Body of pancreas (tissue), 4 donors: ENCODE results near the gene KDM2A. TPM values are rescaled to one million over a fixed set of nuclear protein-coding genes. Genes with fewer than 3 reads are reported as not detected.
A peak's percentile ranks its signal among the peaks of the same experiment; 100 is the strongest.

Source experiments
- ATAC-seq: fragments of 150-250 bp; one replicate; pipeline ENCODE4 v1.9.1; 2016
- DNase-seq, 4 donors: peaks; one replicate each; pipeline ENCODE4 v3.0.0-alpha.2; 2019
- H3K27ac ChIP-seq, 4 donors: fragments of 200-600 bp; sonication (generic); 1 replicate in 3 of 4; 2 replicates in 1 of 4; pipeline versions ENCODE4 v1.5.1 to v1.6.1; 2016 to 2019; ENCODE audit warnings: mild to moderate bottlenecking in 1 of 4, mixed read lengths in 1 of 4, moderate library complexity in 1 of 4
- H3K27me3 ChIP-seq, 2 donors: fragments of 200-600 bp; sonication (generic); one replicate each; pipeline ENCODE4 v1.6.0; 2016; ENCODE audit warnings: mild to moderate bottlenecking in 1 of 2
- H3K36me3 ChIP-seq, 2 donors: fragments of 200-600 bp; sonication (generic); replicated peaks in 1 of 2; 2 replicates each; pipeline ENCODE4 v1.5.1; 2016; ENCODE audit warnings: low read depth in 2 of 2; ENCODE audit not compliant: insufficient read depth in 1 of 2
- H3K4me1 ChIP-seq: fragments of 200-600 bp; sonication (generic); one replicate; pipeline ENCODE4 v1.6.0; 2016
- H3K4me3 ChIP-seq, 2 donors: fragments of 200-600 bp; sonication (generic); 1 replicate in 1 of 2; 2 replicates in 1 of 2; pipeline ENCODE4 v1.5.1; 2016 to 2019
- H3K9me3 ChIP-seq, 3 donors: fragments of 200-600 bp; sonication (generic); 1 replicate in 2 of 3; 2 replicates in 1 of 3; pipeline ENCODE4 v1.5.1; 2016
- POLR2A ChIP-seq, 3 donors: fragments of 450-650 bp; IDR thresholded peaks; one replicate each; pipeline ENCODE4 v1.6.1; 2016; ENCODE audit warnings: antibody characterized with exemption in 3 of 3, mild to moderate bottlenecking in 2 of 3
- WGBS, 2 donors: methylation state at CpG; one replicate each; pipeline ENCODE4 v1.1.5; 2017; 5-methylcytosine and 5-hydroxymethylcytosine counted together
- intact Hi-C: fragments of 100-400 bp; cut with DNase I; formaldehyde crosslinking; loops from one replicate; pipeline ENCODE4 v1.15.1; 2023
- total RNA-seq, 2 donors: library from RNA; depleted of rRNA; stranded (reverse); fragments of >200 nt; gene quantifications; one replicate each; pipeline ENCODE4 v1.1.0, GENCODE V29; 2016
- TF ChIP-seq, protein P1 (sequence below), 7 experiments: fragments of 450-650 bp in 4 of 7; fragments of 200-600 bp in 3 of 7; sonication (generic) in 3 of 7; IDR thresholded peaks; one replicate each; pipeline ENCODE4 v1.5.1; 2016 to 2019; ENCODE audit warnings: antibody characterized with exemption in 7 of 7

Gene KDM2A
- total RNA-seq, 2 donors from 2014 or later: 26.5 to 29.0 TPM

- intact Hi-C loops: no loop called here
- DNase-seq (peak in 2 of 4 donors; percentile 27 to 35), ATAC-seq (peak; percentile 25)
- no peak overlapping the region for H3K4me3 ChIP-seq
- no peaks in the 10 kb centered on the region for H3K9me3 ChIP-seq
- H3K27me3 ChIP-seq: no peaks in the 10 kb centered on the region
- WGBS, 2 donors: 59 to 62% methylated on average over 6 of the region's 6 CpGs
- TF ChIP-seq, protein P1, sequence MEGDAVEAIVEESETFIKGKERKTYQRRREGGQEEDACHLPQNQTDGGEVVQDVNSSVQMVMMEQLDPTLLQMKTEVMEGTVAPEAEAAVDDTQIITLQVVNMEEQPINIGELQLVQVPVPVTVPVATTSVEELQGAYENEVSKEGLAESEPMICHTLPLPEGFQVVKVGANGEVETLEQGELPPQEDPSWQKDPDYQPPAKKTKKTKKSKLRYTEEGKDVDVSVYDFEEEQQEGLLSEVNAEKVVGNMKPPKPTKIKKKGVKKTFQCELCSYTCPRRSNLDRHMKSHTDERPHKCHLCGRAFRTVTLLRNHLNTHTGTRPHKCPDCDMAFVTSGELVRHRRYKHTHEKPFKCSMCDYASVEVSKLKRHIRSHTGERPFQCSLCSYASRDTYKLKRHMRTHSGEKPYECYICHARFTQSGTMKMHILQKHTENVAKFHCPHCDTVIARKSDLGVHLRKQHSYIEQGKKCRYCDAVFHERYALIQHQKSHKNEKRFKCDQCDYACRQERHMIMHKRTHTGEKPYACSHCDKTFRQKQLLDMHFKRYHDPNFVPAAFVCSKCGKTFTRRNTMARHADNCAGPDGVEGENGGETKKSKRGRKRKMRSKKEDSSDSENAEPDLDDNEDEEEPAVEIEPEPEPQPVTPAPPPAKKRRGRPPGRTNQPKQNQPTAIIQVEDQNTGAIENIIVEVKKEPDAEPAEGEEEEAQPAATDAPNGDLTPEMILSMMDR (IDR thresholded peaks at IDR 0.05): no peak
- no peak for TF ChIP-seq POLR2A (IDR thresholded peaks at IDR 0.05)
- H3K36me3 ChIP-seq: no peaks in the 10 kb centered on the region
- H3K27ac ChIP-seq: no peak overlapping the region
- H3K4me1 ChIP-seq: peaks cover 10% of the 10 kb centered on the region
Measured at GRCh38 chr11:67076202-67076601, 42.9 kb upstream of the KDM2A start.

DNA sequence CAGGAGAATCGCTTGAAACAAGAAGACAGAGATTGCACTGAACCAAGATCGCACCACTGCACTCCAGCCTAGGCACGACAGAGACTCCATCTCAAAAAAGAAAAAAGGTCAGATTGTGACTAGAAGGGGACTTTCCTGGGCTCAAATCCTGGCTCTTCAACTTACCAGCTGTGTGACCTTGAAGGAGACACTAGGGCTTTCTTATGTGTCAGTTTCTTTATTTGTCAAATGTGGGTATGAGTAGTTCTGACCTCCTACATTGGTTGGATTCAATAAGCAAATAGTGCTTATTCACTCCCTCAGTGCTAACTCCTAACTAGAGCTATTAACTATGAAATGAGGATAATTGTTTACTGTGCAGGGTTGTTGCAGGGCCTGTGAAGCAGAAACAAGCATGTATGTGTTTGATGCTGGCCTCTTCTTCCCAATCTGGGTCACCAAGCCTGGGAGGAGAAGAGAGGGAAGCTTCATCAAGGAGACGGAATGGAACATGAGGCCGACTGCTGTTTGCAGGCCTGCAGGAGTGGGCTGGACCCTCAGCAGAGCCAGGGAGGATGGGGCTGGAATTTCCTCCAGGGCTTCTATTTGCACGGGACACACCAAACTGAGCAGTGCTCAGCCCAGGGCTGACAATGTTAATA is 39.9 kb upstream of the KDM2A start:
- no peaks in the 10 kb centered on the region for H3K27me3 ChIP-seq
- ATAC-seq (no peak), DNase-seq (no peak)
- H3K36me3 ChIP-seq: no peaks in the 10 kb centered on the region
- WGBS, 2 donors: 80 to 88% methylated on average over 6 of the region's 6 CpGs
- no peak overlapping the region for H3K4me3 ChIP-seq
- TF ChIP-seq POLR2A (IDR thresholded peaks at IDR 0.05): no peak
- TF ChIP-seq, protein P1 (IDR thresholded peaks at IDR 0.05): no peak
- peaks cover 18% of the 10 kb centered on the region for H3K4me1 ChIP-seq
- intact Hi-C loops: no loop called here
- H3K9me3 ChIP-seq: no peaks in the 10 kb centered on the region
- H3K27ac ChIP-seq: no peak overlapping the region

- H3K27me3 ChIP-seq: no peaks in the 10 kb centered on the region
- no peak overlapping the region for H3K27ac ChIP-seq
- no peak overlapping the region for H3K4me3 ChIP-seq
- no peak for TF ChIP-seq POLR2A (IDR thresholded peaks at IDR 0.05)
- TF ChIP-seq, protein P1 (IDR thresholded peaks at IDR 0.05): peak in 1 of 7 experiments; percentile 3
- WGBS, 2 donors: 40 to 75% methylated on average over 13 to 20 of the region's 20 CpGs
- peaks cover 8% of the 10 kb centered on the region for H3K4me1 ChIP-seq
- ATAC-seq: peak; percentile 6
- intact Hi-C loops: no loop called here
- no peaks in the 10 kb centered on the region for H3K36me3 ChIP-seq
- H3K9me3 ChIP-seq: no peaks in the 10 kb centered on the region
- no peak for DNase-seq
Measured at GRCh38 chr11:67082071-67082791, 36.8 kb upstream of the KDM2A start.

GRCh38 chr11:67083786-67084366 is 35.2 kb upstream of the KDM2A start:
- Histone ChIP-seq H3K36me3 (no peaks in the 10 kb centered on the region), H3K9me3 (no peaks in the 10 kb centered on the region), H3K4me3 (no peak overlapping the region), H3K27me3 (no peaks in the 10 kb centered on the region), H3K27ac (no peak overlapping the region), H3K4me1 (peaks cover 8% of the 10 kb centered on the region)
- intact Hi-C loops: no loop called here
- no peak for DNase-seq
- no peak for ATAC-seq
- WGBS, 2 donors: 87 to 94% methylated on average over 8 of the region's 8 CpGs
- TF ChIP-seq, protein P1 (IDR thresholded peaks at IDR 0.05): no peak
- TF ChIP-seq POLR2A (IDR thresholded peaks at IDR 0.05): no peak
